K562 (cell line): ENCODE data around the gene CFD. TPM values are rescaled to one million over a fixed set of nuclear protein-coding genes. Genes with fewer than 3 reads are reported as not detected.

ENCODE experiments used
- CREB3L1 ChIP-seq: fragments of 450-650 bp; IDR thresholded peaks from 2 replicates; pipeline ENCODE4 v1.6.1; 2014; ENCODE audit warnings: low read depth, mild to moderate bottlenecking, moderate library complexity, borderline replicate concordance
- E2F1 ChIP-seq: sonication (generic); formaldehyde crosslinking; IDR thresholded peaks from 2 replicates; pipeline ENCODE4 v1.8.1; 2023; ENCODE audit warnings: mild to moderate bottlenecking, missing genetic modification reagents, moderate library complexity
- RAD51 ChIP-seq: fragments of 450-650 bp; IDR thresholded peaks from 2 replicates; pipeline ENCODE4 v1.7.1; 2016; ENCODE audit warnings: low read depth, mild to moderate bottlenecking, borderline replicate concordance
- RFX1 ChIP-seq: fragments of 450-650 bp; IDR thresholded peaks from 2 replicates; pipeline ENCODE4 v1.6.1; 2016; ENCODE audit warnings: mild to moderate bottlenecking, moderate library complexity
- SETDB1 ChIP-seq: IDR thresholded peaks from one replicate; pipeline ENCODE4 v1.6.1; 2012; ENCODE audit warnings: low read length, control low read depth, inconsistent platforms
- TSC22D4 ChIP-seq: fragments of 450-650 bp; IDR thresholded peaks from 2 replicates; pipeline ENCODE4 v1.6.1; 2016; ENCODE audit warnings: missing genetic modification characterization, missing biosample characterization, control low read depth
- ZNF507 ChIP-seq: conservative IDR thresholded peaks from 2 replicates; pipeline ENCODE4 v1.6.1; 2017; ENCODE audit warnings: missing genetic modification characterization, missing compliant biosample characterization
- ZNF57 ChIP-seq: fragments of 450-650 bp; formaldehyde crosslinking; IDR thresholded peaks from 2 replicates; pipeline ENCODE4 v1.4.0; 2020; ENCODE audit warnings: mild to moderate bottlenecking, moderate library complexity
- ZNF830 ChIP-seq: fragments of 250-450 bp; sonication (Bioruptor Pico); IDR thresholded peaks from 2 replicates; pipeline ENCODE4 v1.5.0; 2021; ENCODE audit warnings: mild to moderate bottlenecking
- polyA plus RNA-seq, 8 experiments: library from polyadenylated mRNA; depleted of rRNA in 4 of 8; stranded (reverse) in 5 of 8; unstranded in 3 of 8; fragments of >200 nt; fragmentation: Nextera tagmentation in 2 of 8; fragmentation: Illumina TruSeq in 1 of 8; extraction: Ambion mirVana in 2 of 8; extraction: Trizol in 1 of 8; gene quantifications; 2 replicates each; pipeline versions ENCODE4 v1.2.1 to v1.2.3, GENCODE V29; 2011 to 2014; ENCODE audit warnings: inconsistent platforms in 1 of 8, missing spikeins in 1 of 8
- total RNA-seq, 7 experiments: library from RNA; depleted of rRNA in 6 of 7; stranded (reverse); fragments of >200 nt in 6 of 7; fragmentation: Illumina TruSeq in 2 of 7; extraction: Trizol in 2 of 7; gene quantifications; 2 replicates each; pipeline versions ENCODE4 v1.2.1 to v1.2.3, GENCODE V29; 2011 to 2021; ENCODE audit warnings: low replicate concordance in 1 of 7
- TF ChIP-seq, protein P1 (sequence below): sonication (generic); formaldehyde crosslinking; IDR thresholded peaks from 2 replicates; pipeline ENCODE4 v1.8.0; 2022; ENCODE audit warnings: mild to moderate bottlenecking, missing genetic modification reagents
- TF ChIP-seq, protein P2 (sequence below): fragments of 250-450 bp; sonication (Bioruptor Pico); IDR thresholded peaks from 2 replicates; pipeline ENCODE4 v1.4.0; 2020; ENCODE audit warnings: mild to moderate bottlenecking, moderate library complexity, borderline replicate concordance
- TF ChIP-seq, protein P3 (sequence below): fragments of 450-650 bp; IDR thresholded peaks from 2 replicates; pipeline ENCODE4 v1.6.1; 2016; ENCODE audit warnings: antibody characterized with exemption
- TF ChIP-seq, protein P4 (sequence below): fragments of 200-800 bp; sonication (Bioruptor generic); IDR thresholded peaks from 2 replicates; pipeline ENCODE4 v1.6.1; 2017; ENCODE audit warnings: missing genetic modification characterization, missing compliant biosample characterization

CFD gene
- total and polyA plus RNA-seq, 9 of the 15 experiments (the other 6 are each of a cell fraction or from before 2014, with no cell fraction given), result 0.52 to 59.4 (median 7.6) TPM

GRCh38 chr19:861756-862580 lies 2.5 kb downstream of the CFD start (continued):
- TF ChIP-seq, protein P1, sequence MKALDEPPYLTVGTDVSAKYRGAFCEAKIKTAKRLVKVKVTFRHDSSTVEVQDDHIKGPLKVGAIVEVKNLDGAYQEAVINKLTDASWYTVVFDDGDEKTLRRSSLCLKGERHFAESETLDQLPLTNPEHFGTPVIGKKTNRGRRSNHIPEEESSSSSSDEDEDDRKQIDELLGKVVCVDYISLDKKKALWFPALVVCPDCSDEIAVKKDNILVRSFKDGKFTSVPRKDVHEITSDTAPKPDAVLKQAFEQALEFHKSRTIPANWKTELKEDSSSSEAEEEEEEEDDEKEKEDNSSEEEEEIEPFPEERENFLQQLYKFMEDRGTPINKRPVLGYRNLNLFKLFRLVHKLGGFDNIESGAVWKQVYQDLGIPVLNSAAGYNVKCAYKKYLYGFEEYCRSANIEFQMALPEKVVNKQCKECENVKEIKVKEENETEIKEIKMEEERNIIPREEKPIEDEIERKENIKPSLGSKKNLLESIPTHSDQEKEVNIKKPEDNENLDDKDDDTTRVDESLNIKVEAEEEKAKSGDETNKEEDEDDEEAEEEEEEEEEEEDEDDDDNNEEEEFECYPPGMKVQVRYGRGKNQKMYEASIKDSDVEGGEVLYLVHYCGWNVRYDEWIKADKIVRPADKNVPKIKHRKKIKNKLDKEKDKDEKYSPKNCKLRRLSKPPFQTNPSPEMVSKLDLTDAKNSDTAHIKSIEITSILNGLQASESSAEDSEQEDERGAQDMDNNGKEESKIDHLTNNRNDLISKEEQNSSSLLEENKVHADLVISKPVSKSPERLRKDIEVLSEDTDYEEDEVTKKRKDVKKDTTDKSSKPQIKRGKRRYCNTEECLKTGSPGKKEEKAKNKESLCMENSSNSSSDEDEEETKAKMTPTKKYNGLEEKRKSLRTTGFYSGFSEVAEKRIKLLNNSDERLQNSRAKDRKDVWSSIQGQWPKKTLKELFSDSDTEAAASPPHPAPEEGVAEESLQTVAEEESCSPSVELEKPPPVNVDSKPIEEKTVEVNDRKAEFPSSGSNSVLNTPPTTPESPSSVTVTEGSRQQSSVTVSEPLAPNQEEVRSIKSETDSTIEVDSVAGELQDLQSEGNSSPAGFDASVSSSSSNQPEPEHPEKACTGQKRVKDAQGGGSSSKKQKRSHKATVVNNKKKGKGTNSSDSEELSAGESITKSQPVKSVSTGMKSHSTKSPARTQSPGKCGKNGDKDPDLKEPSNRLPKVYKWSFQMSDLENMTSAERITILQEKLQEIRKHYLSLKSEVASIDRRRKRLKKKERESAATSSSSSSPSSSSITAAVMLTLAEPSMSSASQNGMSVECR (CRISPR knock-in tag), result no peak; the same call in 1 of the 2 replicates
- TF ChIP-seq ZNF57 (CRISPR knock-in tag) (no peak), ZNF507 (tag) (no peak), RAD51 (no peak; the same call in 1 of the 2 replicates), TSC22D4 (tag) (no peak), ZNF830 (CRISPR knock-in tag) (no peak), SETDB1 (no peak), E2F1 (CRISPR knock-in tag) (peak; percentile 32; the same call in 1 of the 2 replicates), CREB3L1 (peak; percentile 69; the same call in 1 of the 2 replicates), RFX1 (no peak)
- TF ChIP-seq, protein P2, sequence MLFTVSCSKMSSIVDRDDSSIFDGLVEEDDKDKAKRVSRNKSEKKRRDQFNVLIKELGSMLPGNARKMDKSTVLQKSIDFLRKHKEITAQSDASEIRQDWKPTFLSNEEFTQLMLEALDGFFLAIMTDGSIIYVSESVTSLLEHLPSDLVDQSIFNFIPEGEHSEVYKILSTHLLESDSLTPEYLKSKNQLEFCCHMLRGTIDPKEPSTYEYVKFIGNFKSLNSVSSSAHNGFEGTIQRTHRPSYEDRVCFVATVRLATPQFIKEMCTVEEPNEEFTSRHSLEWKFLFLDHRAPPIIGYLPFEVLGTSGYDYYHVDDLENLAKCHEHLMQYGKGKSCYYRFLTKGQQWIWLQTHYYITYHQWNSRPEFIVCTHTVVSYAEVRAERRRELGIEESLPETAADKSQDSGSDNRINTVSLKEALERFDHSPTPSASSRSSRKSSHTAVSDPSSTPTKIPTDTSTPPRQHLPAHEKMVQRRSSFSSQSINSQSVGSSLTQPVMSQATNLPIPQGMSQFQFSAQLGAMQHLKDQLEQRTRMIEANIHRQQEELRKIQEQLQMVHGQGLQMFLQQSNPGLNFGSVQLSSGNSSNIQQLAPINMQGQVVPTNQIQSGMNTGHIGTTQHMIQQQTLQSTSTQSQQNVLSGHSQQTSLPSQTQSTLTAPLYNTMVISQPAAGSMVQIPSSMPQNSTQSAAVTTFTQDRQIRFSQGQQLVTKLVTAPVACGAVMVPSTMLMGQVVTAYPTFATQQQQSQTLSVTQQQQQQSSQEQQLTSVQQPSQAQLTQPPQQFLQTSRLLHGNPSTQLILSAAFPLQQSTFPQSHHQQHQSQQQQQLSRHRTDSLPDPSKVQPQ (CRISPR knock-in tag), result no peak
- TF ChIP-seq, protein P3, sequence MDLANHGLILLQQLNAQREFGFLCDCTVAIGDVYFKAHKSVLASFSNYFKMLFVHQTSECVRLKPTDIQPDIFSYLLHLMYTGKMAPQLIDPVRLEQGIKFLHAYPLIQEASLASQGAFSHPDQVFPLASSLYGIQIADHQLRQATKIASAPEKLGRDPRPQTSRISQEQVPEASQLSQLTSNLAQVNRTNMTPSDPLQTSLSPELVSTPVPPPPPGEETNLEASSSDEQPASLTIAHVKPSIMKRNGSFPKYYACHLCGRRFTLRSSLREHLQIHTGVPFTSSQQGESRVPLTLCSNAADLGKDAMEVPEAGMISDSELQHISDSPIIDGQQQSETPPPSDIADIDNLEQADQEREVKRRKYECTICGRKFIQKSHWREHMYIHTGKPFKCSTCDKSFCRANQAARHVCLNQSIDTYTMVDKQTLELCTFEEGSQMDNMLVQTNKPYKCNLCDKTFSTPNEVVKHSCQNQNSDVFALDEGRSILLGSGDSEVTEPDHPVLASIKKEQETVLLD, result peak; percentile 74; the same call in 1 of the 2 replicates
- TF ChIP-seq, protein P4, sequence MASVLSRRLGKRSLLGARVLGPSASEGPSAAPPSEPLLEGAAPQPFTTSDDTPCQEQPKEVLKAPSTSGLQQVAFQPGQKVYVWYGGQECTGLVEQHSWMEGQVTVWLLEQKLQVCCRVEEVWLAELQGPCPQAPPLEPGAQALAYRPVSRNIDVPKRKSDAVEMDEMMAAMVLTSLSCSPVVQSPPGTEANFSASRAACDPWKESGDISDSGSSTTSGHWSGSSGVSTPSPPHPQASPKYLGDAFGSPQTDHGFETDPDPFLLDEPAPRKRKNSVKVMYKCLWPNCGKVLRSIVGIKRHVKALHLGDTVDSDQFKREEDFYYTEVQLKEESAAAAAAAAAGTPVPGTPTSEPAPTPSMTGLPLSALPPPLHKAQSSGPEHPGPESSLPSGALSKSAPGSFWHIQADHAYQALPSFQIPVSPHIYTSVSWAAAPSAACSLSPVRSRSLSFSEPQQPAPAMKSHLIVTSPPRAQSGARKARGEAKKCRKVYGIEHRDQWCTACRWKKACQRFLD (CRISPR knock-in tag), result no peak
